Measurements from ENCODE around the gene NCKAP5.

The NCKAP5 gene

DNA sequence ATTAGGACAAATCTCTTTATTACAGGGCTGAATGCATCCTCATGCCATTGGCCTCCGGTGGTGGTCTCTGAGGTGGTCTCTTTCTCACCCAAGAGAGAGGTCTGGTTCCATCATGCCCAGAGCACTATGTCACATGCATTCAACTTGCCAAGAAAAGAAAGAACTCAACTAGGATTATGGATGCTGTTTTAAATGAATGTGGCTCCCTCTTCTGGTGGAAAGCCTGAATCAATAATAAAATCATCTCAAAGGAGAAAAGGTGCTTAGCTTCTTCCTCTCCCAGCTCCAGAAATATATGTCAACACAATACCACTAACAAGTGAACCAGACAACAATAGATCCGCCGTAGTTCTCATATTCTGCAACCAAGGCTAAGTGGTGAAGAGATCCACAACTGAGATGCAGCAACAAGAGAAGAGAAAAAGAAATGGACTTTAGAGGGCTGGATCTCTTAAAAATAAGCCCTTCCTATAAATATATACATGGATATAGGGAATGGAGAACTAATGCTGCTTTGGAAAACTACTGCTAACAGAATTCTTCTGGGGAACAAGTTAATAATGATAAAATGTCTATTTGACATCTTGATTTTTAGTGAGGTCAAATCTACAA, 396.8 kb downstream of the NCKAP5 start:
- no peaks in the 10 kb centered on the region for H3K9me3 Mint-ChIP-seq
- no peaks in the 10 kb centered on the region for H3K4me1 Mint-ChIP-seq
- no peak for DNase-seq
- no peak overlapping the region for H3K4me3 Mint-ChIP-seq
- H3K36me3 Mint-ChIP-seq (ENCODE audit: low read depth), result no peaks in the 10 kb centered on the region
- no peaks in the 10 kb centered on the region for H3K27me3 Mint-ChIP-seq
- ATAC-seq, result no peak
- H3K27ac Mint-ChIP-seq, result no peak overlapping the region

DNA sequence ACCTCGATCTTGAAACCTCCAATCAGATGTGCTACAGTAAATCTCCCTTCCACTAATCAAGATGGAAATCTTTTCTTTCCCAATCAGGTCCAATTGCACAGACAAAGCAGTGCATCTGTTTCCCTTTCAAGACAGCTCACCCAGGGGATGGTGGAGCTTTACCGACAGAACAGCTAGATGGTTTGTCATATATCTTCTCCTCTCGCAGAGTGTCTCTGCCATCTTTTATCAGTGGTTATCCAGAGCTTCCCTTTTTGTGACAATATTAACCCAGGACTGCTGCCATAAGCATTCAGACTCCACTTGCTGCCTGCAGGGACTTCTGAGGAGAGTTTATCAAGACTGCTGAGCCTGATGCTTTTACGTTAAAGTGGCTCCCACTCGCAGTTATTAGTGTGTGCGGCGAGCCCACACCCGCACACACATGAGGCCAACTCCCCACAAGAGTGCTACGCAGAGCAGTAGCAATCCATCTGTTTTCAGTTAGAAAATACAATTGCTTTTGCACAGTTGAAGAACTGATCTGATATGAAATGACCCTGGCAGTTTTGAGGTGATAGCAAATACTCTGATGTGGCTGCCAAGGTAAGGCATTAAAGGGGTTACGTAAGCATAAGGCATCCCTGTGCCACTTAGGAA, 398.9 kb downstream of the NCKAP5 start:
- Mint-ChIP-seq H3K4me1 (no peaks in the 10 kb centered on the region), H3K27me3 (no peaks in the 10 kb centered on the region), H3K4me3 (no peak overlapping the region), H3K36me3 (ENCODE audit: low read depth) (no peaks in the 10 kb centered on the region), H3K27ac (no peak overlapping the region), H3K9me3 (no peaks in the 10 kb centered on the region)
- DNase-seq (no peak), ATAC-seq (no peak)

DNA sequence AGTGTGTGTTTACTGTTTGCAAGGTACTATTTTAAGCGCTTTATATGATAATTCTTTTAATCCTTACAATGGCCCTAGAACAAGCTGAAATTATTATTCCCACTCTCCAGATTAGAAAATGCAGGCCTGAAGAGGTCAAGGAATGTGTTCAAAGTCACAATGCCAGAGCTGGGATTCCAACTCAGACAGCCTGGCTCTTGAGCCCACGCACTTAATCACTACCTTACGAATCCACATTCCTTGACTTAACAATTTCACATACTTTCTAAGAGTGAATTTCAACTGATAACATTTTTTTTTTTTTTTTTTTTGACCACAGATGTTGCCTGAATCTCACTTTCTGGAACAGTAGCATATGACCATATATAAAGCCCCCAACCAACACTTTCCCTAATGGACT, 400.3 kb downstream of the NCKAP5 start:
- no peaks in the 10 kb centered on the region for H3K9me3 Mint-ChIP-seq
- H3K27ac Mint-ChIP-seq, result no peak overlapping the region
- no peak for DNase-seq
- no peaks in the 10 kb centered on the region for H3K27me3 Mint-ChIP-seq
- H3K4me3 Mint-ChIP-seq, result no peak overlapping the region
- no peaks in the 10 kb centered on the region for H3K36me3 Mint-ChIP-seq (ENCODE audit: low read depth)
- H3K4me1 Mint-ChIP-seq, result no peaks in the 10 kb centered on the region
- ATAC-seq, result no peak

DNA sequence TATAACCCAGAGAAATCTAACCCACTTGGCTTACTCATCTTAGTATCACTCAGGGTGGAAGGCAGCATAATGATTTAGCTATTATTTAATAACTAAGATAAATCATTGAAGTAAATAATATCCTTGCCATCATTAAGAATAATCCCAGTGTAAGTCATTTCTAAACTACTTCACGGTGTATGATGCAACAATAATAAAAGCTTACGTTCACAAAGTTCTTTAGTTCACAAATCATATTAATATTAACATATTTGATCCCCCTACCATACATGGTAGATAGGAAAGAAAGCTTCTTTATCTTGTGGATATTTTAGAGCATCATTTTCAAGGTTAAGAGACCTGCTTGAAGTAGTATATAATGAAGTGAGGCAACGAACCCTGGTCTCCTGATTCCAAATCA, 401.0 kb downstream of the NCKAP5 start:
- DNase-seq, result no peak
- ATAC-seq, result no peak
- no peaks in the 10 kb centered on the region for H3K9me3 Mint-ChIP-seq
- no peak overlapping the region for H3K27ac Mint-ChIP-seq
- H3K27me3 Mint-ChIP-seq, result no peaks in the 10 kb centered on the region
- H3K4me1 Mint-ChIP-seq, result no peaks in the 10 kb centered on the region
- no peaks in the 10 kb centered on the region for H3K36me3 Mint-ChIP-seq (ENCODE audit: low read depth)
- H3K4me3 Mint-ChIP-seq, result no peak overlapping the region

DNA sequence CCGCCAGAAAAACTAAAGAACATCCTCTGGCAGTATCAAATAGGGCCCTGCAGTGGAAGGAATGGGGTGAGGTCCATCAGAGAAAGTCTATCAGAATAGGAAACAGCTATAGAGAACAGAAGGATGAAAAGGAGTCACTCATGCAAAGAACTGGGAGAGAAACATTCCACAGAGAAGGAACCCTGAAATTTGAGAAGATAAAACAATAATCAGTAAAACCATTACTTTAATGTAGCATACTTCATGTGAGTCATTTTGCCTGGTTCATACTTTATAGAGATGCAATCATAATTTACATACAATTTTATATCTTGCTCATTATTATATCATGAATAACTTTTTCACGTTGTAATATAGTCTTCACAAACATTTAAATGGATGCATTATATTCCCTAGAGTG, 402.2 kb downstream of the NCKAP5 start:
- Mint-ChIP-seq H3K27ac (no peak overlapping the region), H3K27me3 (no peaks in the 10 kb centered on the region), H3K36me3 (ENCODE audit: low read depth) (no peaks in the 10 kb centered on the region), H3K9me3 (no peaks in the 10 kb centered on the region), H3K4me1 (no peaks in the 10 kb centered on the region), H3K4me3 (no peak overlapping the region)
- ATAC-seq (no peak), DNase-seq (no peak)

DNA sequence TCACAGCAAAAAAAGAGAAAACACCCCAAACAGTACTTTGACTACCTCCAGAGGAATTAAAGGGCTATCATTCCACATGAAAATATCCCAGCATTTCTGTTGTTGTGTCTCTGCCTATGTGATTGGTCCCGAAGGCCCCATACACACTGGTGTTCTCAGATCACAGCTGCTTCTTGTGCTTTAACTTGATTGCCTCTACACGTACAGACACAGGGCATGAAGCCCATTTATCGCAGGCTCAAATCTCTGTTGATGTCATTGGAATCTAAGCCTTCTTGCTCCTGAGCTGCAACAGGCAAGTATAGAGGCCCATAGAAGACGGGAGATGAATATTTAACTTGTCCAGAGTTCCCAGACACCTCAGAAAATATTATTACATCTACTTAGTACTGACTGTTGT, 405.2 kb downstream of the NCKAP5 start:
- no peaks in the 10 kb centered on the region for H3K27me3 Mint-ChIP-seq
- peaks cover 3% of the 10 kb centered on the region for H3K9me3 Mint-ChIP-seq
- no peak for ATAC-seq
- no peak for DNase-seq
- H3K36me3 Mint-ChIP-seq (ENCODE audit: low read depth), result no peaks in the 10 kb centered on the region
- no peaks in the 10 kb centered on the region for H3K4me1 Mint-ChIP-seq
- H3K27ac Mint-ChIP-seq, result no peak overlapping the region
- no peak overlapping the region for H3K4me3 Mint-ChIP-seq

DNA sequence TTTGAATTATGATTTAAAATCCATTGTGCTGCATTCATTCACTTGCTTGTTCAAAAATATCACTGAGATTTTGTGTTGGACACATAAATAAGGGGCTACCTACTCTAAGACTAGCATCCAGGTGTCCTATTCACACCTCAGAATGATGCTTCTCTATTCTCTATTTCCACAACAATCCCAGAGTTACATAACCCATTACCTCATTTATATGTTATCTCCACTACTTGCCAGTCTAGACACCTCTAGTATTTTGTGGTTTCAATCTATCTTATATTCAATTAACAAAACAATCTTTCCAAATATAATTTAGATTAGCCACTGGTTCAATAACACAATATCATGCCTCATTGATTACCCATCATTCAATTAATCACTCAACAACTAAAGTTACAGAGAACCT, 409.8 kb downstream of the NCKAP5 start:
- ATAC-seq (no peak), DNase-seq (no peak)
- Mint-ChIP-seq H3K4me1 (no peaks in the 10 kb centered on the region), H3K9me3 (peaks cover 3% of the 10 kb centered on the region), H3K4me3 (no peak overlapping the region), H3K27me3 (no peaks in the 10 kb centered on the region), H3K27ac (no peak overlapping the region), H3K36me3 (ENCODE audit: low read depth) (no peaks in the 10 kb centered on the region)

DNA sequence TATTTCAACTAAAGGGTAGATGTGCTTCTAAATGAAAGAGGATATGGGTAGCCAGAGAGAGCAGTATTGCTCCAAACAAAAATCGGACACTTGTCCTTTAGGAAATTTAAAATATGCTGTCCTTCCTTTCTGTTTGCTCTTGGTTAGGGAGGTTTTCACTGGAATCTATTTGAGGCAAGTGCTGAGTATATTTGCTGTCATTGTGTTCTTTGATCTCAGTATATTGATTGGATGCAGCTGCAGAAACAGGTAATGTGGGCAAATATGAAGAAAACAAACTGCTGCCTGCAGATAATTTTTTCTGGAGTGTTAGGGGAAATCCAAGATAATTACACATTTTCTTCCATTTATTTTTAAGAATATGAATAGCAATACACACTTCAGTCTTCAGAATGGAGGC, 410.2 kb downstream of the NCKAP5 start:
- no peak overlapping the region for H3K27ac Mint-ChIP-seq
- no peaks in the 10 kb centered on the region for H3K4me1 Mint-ChIP-seq
- ATAC-seq (no peak), DNase-seq (no peak)
- no peak overlapping the region for H3K4me3 Mint-ChIP-seq
- H3K9me3 Mint-ChIP-seq, result peaks cover 3% of the 10 kb centered on the region
- no peaks in the 10 kb centered on the region for H3K27me3 Mint-ChIP-seq
- no peaks in the 10 kb centered on the region for H3K36me3 Mint-ChIP-seq (ENCODE audit: low read depth)

DNA sequence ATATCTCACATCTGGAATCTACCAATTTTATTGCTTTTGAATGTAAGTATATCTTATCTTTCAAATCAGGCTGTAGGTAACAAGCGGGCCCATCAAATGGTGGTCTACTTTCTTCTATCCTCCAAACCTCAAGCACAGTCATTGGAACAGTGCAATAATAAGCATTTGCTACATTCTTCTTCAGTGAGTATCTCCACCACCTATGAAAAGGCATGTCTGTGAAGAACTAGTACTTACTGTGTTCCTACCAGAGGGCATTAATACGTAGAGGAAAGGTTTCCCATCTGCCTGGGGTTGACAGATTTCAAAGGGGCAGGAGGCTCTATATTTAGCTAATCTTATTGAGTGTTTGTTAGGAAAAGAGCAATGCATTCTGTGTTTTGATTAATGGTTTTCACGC, 411.1 kb downstream of the NCKAP5 start:
- Mint-ChIP-seq H3K4me3 (no peak overlapping the region), H3K27ac (no peak overlapping the region), H3K4me1 (no peaks in the 10 kb centered on the region), H3K9me3 (peaks cover 5% of the 10 kb centered on the region), H3K27me3 (no peaks in the 10 kb centered on the region), H3K36me3 (ENCODE audit: low read depth) (no peaks in the 10 kb centered on the region)
- no peak for DNase-seq
- no peak for ATAC-seq

DNA sequence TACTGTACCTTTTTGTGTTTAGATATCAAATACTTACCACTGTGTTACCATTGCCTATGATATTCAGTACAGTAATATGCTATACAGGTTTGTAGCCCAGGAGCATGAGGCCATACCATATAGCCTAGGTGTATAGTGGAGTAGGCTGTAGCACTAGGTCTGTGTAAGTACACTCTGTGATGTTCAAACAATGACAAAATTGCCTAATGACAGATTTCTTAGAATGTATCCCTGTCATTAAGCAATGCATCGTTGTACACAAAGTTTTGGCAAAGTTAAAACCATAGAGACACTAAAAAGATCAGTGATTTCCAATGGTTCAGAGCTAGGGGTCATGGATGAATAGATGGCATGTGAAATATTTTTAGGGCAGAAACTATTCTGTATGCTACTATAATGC, 415.5 kb downstream of the NCKAP5 start:
- H3K4me3 Mint-ChIP-seq, result no peak overlapping the region
- no peak for DNase-seq
- H3K4me1 Mint-ChIP-seq, result no peaks in the 10 kb centered on the region
- H3K36me3 Mint-ChIP-seq (ENCODE audit: low read depth), result no peaks in the 10 kb centered on the region
- no peak for ATAC-seq
- H3K9me3 Mint-ChIP-seq, result peaks cover 4% of the 10 kb centered on the region
- no peaks in the 10 kb centered on the region for H3K27me3 Mint-ChIP-seq
- H3K27ac Mint-ChIP-seq, result no peak overlapping the region

DNA sequence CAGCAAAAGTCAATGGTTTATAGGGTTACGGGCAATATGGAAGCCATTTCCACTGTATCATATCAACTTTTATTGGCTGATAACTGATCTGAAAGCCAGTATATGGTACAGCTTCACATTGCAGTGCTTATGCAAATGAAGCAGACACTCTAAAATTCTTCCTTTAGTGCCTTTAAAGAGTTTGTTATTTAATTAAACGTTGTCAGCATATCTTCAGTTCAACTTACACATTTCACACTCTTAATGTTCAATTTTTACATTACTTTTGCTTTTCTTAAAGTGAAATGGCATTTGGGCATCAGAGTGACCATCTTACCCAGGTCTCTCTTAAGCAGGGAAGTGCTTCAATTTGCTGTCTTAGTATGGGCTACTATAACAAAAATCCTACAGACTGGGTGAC, 420.1 kb downstream of the NCKAP5 start:
- H3K9me3 Mint-ChIP-seq, result peaks cover 8% of the 10 kb centered on the region
- no peak for ATAC-seq
- DNase-seq, result no peak
- H3K27me3 Mint-ChIP-seq, result peaks cover 2% of the 10 kb centered on the region
- no peaks in the 10 kb centered on the region for H3K36me3 Mint-ChIP-seq (ENCODE audit: low read depth)
- no peak overlapping the region for H3K27ac Mint-ChIP-seq
- no peak overlapping the region for H3K4me3 Mint-ChIP-seq
- H3K4me1 Mint-ChIP-seq, result no peaks in the 10 kb centered on the region

DNA sequence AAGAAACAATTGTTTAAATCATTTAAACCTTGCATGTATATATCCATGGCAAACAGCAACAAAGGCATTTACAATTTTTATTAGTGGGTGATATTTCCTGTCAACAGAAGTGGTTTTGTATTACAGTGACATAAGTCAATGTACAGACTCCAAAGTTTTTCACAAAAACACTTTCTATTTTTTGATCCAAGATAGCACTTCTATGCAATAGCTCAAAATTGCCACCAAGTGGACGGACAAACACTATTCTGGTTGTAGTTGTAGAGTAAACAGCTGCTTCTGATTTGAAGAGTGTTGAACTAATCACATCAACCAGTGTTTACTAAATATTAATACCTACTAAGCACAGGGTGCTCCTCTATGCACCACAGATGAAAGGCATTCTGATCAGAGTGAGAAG, 421.4 kb downstream of the NCKAP5 start:
- Mint-ChIP-seq H3K27me3 (peaks cover 2% of the 10 kb centered on the region), H3K9me3 (peaks cover 5% of the 10 kb centered on the region), H3K4me3 (no peak overlapping the region), H3K27ac (no peak overlapping the region), H3K4me1 (no peaks in the 10 kb centered on the region), H3K36me3 (ENCODE audit: low read depth) (no peaks in the 10 kb centered on the region)
- DNase-seq (no peak), ATAC-seq (no peak)

DNA sequence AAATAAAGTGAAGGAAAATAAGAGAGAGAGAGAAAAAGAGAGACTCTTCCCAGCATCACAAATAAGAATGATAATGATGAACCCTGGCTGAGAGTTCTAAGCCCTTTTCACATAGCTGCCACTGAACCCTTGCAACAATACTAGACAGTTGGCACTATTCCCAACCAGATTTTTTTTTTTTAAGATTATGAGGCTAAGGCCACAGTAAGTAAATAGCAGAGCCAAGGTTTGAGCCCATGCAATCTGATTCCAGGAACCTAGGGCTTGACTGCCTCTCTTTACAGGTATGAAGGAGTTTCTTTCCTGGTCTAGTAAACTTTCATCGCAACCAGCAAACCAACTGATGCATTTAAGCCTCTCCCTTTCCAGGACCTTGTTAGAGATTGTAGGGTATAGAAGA, 424.6 kb downstream of the NCKAP5 start:
- no peak for DNase-seq
- Mint-ChIP-seq H3K27ac (no peak overlapping the region), H3K27me3 (peaks cover 2% of the 10 kb centered on the region), H3K9me3 (peaks cover 5% of the 10 kb centered on the region), H3K4me1 (no peaks in the 10 kb centered on the region), H3K36me3 (ENCODE audit: low read depth) (no peaks in the 10 kb centered on the region), H3K4me3 (no peak overlapping the region)
- no peak for ATAC-seq

DNA sequence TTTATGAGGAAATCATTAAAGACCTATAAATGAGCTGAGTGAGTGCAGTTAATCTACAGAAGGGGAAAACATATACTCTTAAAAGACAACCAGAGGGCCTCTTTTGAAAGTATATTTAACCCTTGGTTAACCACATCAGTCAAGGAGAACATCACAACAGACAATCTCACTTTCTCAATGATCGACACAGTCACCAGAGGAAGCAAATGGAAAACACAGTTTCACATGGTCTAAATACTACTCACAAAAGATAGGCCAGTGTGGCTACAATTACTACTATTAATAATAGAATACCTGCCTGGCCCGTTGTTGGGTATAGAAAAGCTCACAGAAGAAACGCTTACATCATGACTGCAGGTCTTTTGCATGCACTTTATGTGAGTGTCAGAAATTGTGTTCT, 426.2 kb downstream of the NCKAP5 start:
- H3K9me3 Mint-ChIP-seq, result peaks cover 11% of the 10 kb centered on the region
- H3K4me1 Mint-ChIP-seq, result no peaks in the 10 kb centered on the region
- H3K27me3 Mint-ChIP-seq, result peaks cover 2% of the 10 kb centered on the region
- ATAC-seq (no peak), DNase-seq (no peak)
- no peak overlapping the region for H3K27ac Mint-ChIP-seq
- no peaks in the 10 kb centered on the region for H3K36me3 Mint-ChIP-seq (ENCODE audit: low read depth)
- no peak overlapping the region for H3K4me3 Mint-ChIP-seq

DNA sequence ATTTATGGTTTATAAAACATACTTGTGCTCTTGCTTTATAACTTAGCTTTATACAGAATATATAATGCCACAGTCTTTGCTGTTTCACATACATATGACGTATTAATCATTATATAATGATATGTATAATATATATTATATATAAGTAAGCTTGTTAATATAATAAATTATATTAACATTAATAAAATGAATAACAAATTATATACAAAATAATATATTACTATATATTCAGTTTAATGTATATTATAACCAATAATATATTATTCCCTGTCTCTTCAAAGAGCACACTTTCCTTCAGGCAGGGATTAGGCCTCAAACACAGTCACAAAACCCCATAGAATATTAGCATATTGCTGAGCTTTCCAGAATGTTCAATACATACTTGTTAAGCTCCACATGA, 427.6 kb downstream of the NCKAP5 start:
- Mint-ChIP-seq H3K27me3 (no peaks in the 10 kb centered on the region), H3K36me3 (ENCODE audit: low read depth) (no peaks in the 10 kb centered on the region), H3K4me1 (no peaks in the 10 kb centered on the region), H3K9me3 (peaks cover 12% of the 10 kb centered on the region), H3K27ac (no peak overlapping the region), H3K4me3 (no peak overlapping the region)
- DNase-seq (no peak), ATAC-seq (no peak)

All from activated naive CD8-positive, alpha-beta T cell treated with anti-CD3 and anti-CD28 coated beads, Interleukin-2, amount 50 U/mL, for 24 hours (primary cell).